ENCODE measurements around the gene MAP2. TPM values are rescaled to one million over a fixed set of nuclear protein-coding genes. Genes with fewer than 3 reads are reported as not detected.

The MAP2 gene
- total and polyA plus RNA-seq, 2 of the 8 experiments (the other 6 are each of a cell fraction or from before 2014, with no cell fraction given): 5.9 to 9.4 TPM

DNA sequence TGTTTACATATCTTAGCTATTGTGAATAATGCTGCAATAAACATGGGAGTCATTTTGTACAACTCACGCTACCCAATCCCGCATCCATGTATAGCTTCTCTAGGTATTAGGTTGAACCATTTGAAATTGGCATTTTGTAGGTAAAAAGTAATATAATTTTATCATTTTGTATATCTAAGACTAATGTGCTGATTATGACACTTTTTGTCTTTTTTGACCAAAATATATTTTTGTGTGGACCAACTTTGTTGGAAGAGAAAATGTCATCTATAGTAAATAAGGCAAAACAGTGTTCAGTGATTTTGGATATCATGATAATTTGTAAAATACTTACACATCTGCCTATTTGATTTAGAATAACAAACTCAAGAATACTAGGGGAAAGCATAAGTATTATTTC, 150.7 kb downstream of the MAP2 start:
- CTCF ChIA-PET (ENCODE audit: partially characterized antibody): interaction anchor here (0.6 to 1.0 kb wide), 3 partner anchors 119 to 198 kb away, joined by 3 read pairs; no protein-coding TSS in a partner anchor
- TF ChIP-seq, protein P1, sequence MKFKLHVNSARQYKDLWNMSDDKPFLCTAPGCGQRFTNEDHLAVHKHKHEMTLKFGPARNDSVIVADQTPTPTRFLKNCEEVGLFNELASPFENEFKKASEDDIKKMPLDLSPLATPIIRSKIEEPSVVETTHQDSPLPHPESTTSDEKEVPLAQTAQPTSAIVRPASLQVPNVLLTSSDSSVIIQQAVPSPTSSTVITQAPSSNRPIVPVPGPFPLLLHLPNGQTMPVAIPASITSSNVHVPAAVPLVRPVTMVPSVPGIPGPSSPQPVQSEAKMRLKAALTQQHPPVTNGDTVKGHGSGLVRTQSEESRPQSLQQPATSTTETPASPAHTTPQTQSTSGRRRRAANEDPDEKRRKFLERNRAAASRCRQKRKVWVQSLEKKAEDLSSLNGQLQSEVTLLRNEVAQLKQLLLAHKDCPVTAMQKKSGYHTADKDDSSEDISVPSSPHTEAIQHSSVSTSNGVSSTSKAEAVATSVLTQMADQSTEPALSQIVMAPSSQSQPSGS (IDR thresholded peaks at IDR 0.05; ENCODE audit: low read length): no peak
- TF ChIP-seq JUN (IDR thresholded peaks at IDR 0.05; ENCODE audit: low read depth, low read length) (no peak), MAFK (IDR thresholded peaks at IDR 0.05; ENCODE audit: low read depth, low read length) (no peak), SP2 (IDR thresholded peaks at IDR 0.05; ENCODE audit: low read length) (no peak), POLR2A (IDR thresholded peaks at IDR 0.05; ENCODE audit: control extremely low read depth in 1 of 2, low read depth in 2 of 2, low read length in 2 of 2) (no peak), TAF7 (optimal IDR thresholded peaks at IDR 0.05; ENCODE audit: borderline replicate concordance, low read depth, low read length) (no peak), NRF1 (IDR thresholded peaks at IDR 0.05; ENCODE audit: low read depth, low read length) (no peak), TEAD4 (IDR thresholded peaks at IDR 0.05; ENCODE audit: low read depth, low read length) (no peak)

More for the DNA sequence above, 150.7 kb downstream of the MAP2 start:
- POLR2A ChIA-PET (ENCODE audit: partially characterized antibody): no interaction called here
- Histone ChIP-seq H3K4ac (replicated peaks; ENCODE audit: insufficient read length, low read depth, low read length) (no peak overlapping the region), H2AK5ac (ENCODE audit: low read depth, low read length) (no peak overlapping the region), H3K79me2 (ENCODE audit: control insufficient read depth in 1 of 2, insufficient read depth in 2 of 2, low read length in 2 of 2) (no peaks in the 10 kb centered on the region), H3K4me2 (ENCODE audit: insufficient read depth in 1 of 2, low read depth in 2 of 2, low read length in 2 of 2) (no peak overlapping the region), H4K8ac (ENCODE audit: extremely low read depth, insufficient read depth, low read length) (no peak overlapping the region), H3K4me1 (replicated peaks in 1 of 4; ENCODE audit: control insufficient read depth in 3 of 4, insufficient read depth in 4 of 4, low read length in 3 of 4) (peaks cover 0 to 10% (median 5%) of the 10 kb centered on the region in 4 experiments; a peak in 5 of 7 replicates), H3K27ac (ENCODE audit: low read depth, low read length) (no peak overlapping the region), H3K23me2 (ENCODE audit: low read depth, low read length) (no peaks in the 10 kb centered on the region; the same call in 1 of the 2 replicates), H3K14ac (ENCODE audit: insufficient read length) (no peak overlapping the region), H2BK120ac (replicated peaks; ENCODE audit: low read depth, low read length) (no peak overlapping the region), H2AFZ (ENCODE audit: low read length) (no peak overlapping the region), H3K79me1 (ENCODE audit: low read depth, low read length) (no peaks in the 10 kb centered on the region), H2BK20ac (ENCODE audit: low read length) (no peak overlapping the region), H4K91ac (replicated peaks; ENCODE audit: insufficient read length, low read length) (no peak overlapping the region), H2BK15ac (ENCODE audit: low read length) (no peak overlapping the region), H2BK12ac (ENCODE audit: low read depth, low read length) (no peak overlapping the region), H4K20me1 (replicated peaks in 1 of 2; ENCODE audit: control insufficient read depth in 1 of 2, insufficient read depth in 2 of 2, low read length in 2 of 2) (no peaks in the 10 kb centered on the region), H4K5ac (ENCODE audit: insufficient read length, low read depth, low read length) (no peak overlapping the region), H3K9ac (replicated peaks in 1 of 4; ENCODE audit: extremely low read depth in 1 of 4, low read depth in 3 of 4, low read length in 3 of 4) (no peak overlapping the region), H3K56ac (replicated peaks; ENCODE audit: insufficient read length, low read depth, low read length) (no peak overlapping the region), H3K23ac (ENCODE audit: insufficient read length) (no peak overlapping the region), H3K9me3 (ENCODE audit: insufficient read depth in 2 of 2, low read depth in 1 of 2, low read length in 1 of 2) (no peaks in the 10 kb centered on the region), H3K27me3 (replicated peaks in 1 of 4; ENCODE audit: control insufficient read depth in 3 of 4, extremely low read depth in 1 of 4, insufficient read depth in 3 of 4, low read length in 3 of 4) (no peaks in the 10 kb centered on the region), H3K4me3 (ENCODE audit: extremely low read depth in 1 of 4, insufficient read depth in 2 of 4, low read depth in 3 of 4, low read length in 4 of 4) (no peak overlapping the region), H2BK5ac (ENCODE audit: low read depth, low read length) (no peak overlapping the region), H3K18ac (ENCODE audit: extremely low read depth, low read length) (no peak overlapping the region), H3K36me3 (ENCODE audit: control insufficient read depth in 2 of 4, insufficient read depth in 4 of 4, low read length in 3 of 4) (no peaks in the 10 kb centered on the region)
- FAIRE-seq (no peak), DNase-seq (ENCODE audit: low read depth in 1 of 2, low spot score in 2 of 2) (no peak)
- WGBS, 2 experiments (ENCODE audit: extremely low coverage in 1 of 2, insufficient coverage in 1 of 2, insufficient read length in 1 of 2, insufficient replicate concordance in 2 of 2, low coverage in 1 of 2, low lambda C conversion rate in 2 of 2, missing lambda C conversion rate in 1 of 2): 93% methylated on average over 2 of the region's 2 CpGs; no CpG with 5 or more reads in 1 of the 2 experiments

Measured in H1 (cell line).